MCF 10A (cell line): ENCODE measurements around the gene AAGAB. TPM values are rescaled to one million over a fixed set of nuclear protein-coding genes. Genes with fewer than 3 reads are reported as not detected.

Experiments used
- BruUV-seq: library from RNA; stranded (reverse); fragments of 400-500 nt; replicated peaks from 2 replicates; lab custom pipeline; 2021; lab: Mats Ljungman, UMichigan
- CTCF ChIA-PET: fragments of 300-600 bp; sonication (Branson Sonifier 250); formaldehyde crosslinking; extraction: SDS; loops from one replicate; lab custom pipeline; 2021; ENCODE audit warnings: antibody characterized with exemption, inconsistent platforms; lab: Yijun Ruan, JAX
- POLR2A ChIA-PET: fragments of 300-600, 350-650 bp; sonication (Branson Sonifier 250); formaldehyde crosslinking; extraction: SDS; loops from one replicate; lab custom pipeline; 2020; ENCODE audit warnings: antibody characterized with exemption, inconsistent platforms; lab: Yijun Ruan, JAX
- DNase-seq: peaks from one replicate; pipeline ENCODE4 v3.0.0-alpha.2; 2018; ENCODE audit not compliant: unreplicated experiment
- H3K27ac Mint-ChIP-seq: one replicate; pipeline ENCODE4 v1.8.0; 2022; ENCODE audit warnings: mild to moderate bottlenecking, low read depth, mixed read lengths; ENCODE audit not compliant: unreplicated experiment
- H3K27me3 Mint-ChIP-seq: one replicate; pipeline ENCODE4 v1.8.0; 2022; ENCODE audit warnings: mixed read lengths; ENCODE audit not compliant: insufficient read depth, unreplicated experiment
- H3K36me3 Mint-ChIP-seq: one replicate; pipeline ENCODE4 v1.8.0; 2022; ENCODE audit warnings: mild to moderate bottlenecking, moderate library complexity, mixed read lengths; ENCODE audit not compliant: insufficient read depth, unreplicated experiment
- H3K4me1 Mint-ChIP-seq: one replicate; pipeline ENCODE4 v1.8.0; 2022; ENCODE audit warnings: mixed read lengths; ENCODE audit not compliant: insufficient read depth, unreplicated experiment
- H3K4me3 Mint-ChIP-seq: one replicate; pipeline ENCODE4 v1.8.0; 2022; ENCODE audit warnings: mild to moderate bottlenecking, moderate library complexity, mixed read lengths; ENCODE audit not compliant: unreplicated experiment
- H3K9me3 Mint-ChIP-seq: one replicate; pipeline ENCODE4 v1.8.0; 2022; ENCODE audit warnings: mixed read lengths; ENCODE audit not compliant: unreplicated experiment
- intact Hi-C: fragments of 100-400 bp; cut with micrococcal nuclease; formaldehyde crosslinking; loops from 2 replicates; pipeline ENCODE4 v1.14.1; 2022
- total RNA-seq: library from RNA; stranded (reverse); gene quantifications from 2 replicates; pipeline ENCODE4 v1.2.3, GENCODE V29; 2022
- TF ChIP-seq, protein P1 (sequence below): fragments of 200-600 bp; IDR thresholded peaks from one replicate; pipeline ENCODE4 v1.8.0; 2022; ENCODE audit warnings: antibody characterized with exemption, mild to moderate bottlenecking; ENCODE audit not compliant: unreplicated experiment

Gene AAGAB
- total RNA-seq, 1 experiment from 2014 or later: 52.7 TPM

GRCh38 chr15:67281714-67282113 lies 27.3 kb upstream of the AAGAB start:
- intact Hi-C loops: no loop called here

DNA sequence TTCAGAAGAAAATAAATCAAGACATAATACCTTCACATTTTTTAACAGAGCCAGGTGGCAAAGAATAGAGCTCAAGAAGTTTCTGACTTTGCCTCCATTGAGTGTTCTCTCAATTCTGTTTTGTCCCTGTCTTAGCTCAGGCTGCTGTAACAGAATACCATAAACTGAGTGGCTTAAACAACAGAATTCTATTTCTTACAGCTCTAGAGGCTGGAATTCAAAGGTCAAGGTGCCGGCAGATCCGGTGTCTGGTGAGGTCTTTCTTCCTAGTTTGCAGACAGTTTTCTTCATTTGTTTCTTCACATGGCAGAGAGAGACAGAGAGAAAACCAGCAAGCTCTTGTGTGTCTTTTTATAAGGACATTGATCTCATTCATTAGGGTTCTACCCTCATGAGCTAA lies 25.8 kb upstream of the AAGAB start:
- BruUV-seq: no TSS peak
- Mint-ChIP-seq H3K36me3 (no peaks in the 10 kb centered on the region), H3K27me3 (no peaks in the 10 kb centered on the region), H3K4me3 (no peak overlapping the region), H3K9me3 (peaks cover 8% of the 10 kb centered on the region), H3K27ac (no peak overlapping the region), H3K4me1 (no peaks in the 10 kb centered on the region)
- ChIA-PET POLR2A (interaction anchor here (0.6 to 1.0 kb wide), 2 partner anchors 27 to 1077 kb away, joined by 3 to 4 read pairs; no protein-coding TSS in a partner anchor), CTCF (interaction anchor here (0.6 to 1.2 kb wide), 6 partner anchors 24 to 946 kb away, joined by 3 to 4 read pairs (median 3); no protein-coding TSS in a partner anchor)
- DNase-seq: no peak
- intact Hi-C loops: no loop called here
- TF ChIP-seq, protein P1, sequence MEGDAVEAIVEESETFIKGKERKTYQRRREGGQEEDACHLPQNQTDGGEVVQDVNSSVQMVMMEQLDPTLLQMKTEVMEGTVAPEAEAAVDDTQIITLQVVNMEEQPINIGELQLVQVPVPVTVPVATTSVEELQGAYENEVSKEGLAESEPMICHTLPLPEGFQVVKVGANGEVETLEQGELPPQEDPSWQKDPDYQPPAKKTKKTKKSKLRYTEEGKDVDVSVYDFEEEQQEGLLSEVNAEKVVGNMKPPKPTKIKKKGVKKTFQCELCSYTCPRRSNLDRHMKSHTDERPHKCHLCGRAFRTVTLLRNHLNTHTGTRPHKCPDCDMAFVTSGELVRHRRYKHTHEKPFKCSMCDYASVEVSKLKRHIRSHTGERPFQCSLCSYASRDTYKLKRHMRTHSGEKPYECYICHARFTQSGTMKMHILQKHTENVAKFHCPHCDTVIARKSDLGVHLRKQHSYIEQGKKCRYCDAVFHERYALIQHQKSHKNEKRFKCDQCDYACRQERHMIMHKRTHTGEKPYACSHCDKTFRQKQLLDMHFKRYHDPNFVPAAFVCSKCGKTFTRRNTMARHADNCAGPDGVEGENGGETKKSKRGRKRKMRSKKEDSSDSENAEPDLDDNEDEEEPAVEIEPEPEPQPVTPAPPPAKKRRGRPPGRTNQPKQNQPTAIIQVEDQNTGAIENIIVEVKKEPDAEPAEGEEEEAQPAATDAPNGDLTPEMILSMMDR: no peak

More at GRCh38 chr15:67281714-67282113, 27.3 kb upstream of the AAGAB start:
- CTCF ChIA-PET: no interaction called here
- Mint-ChIP-seq H3K36me3 (no peaks in the 10 kb centered on the region), H3K27ac (no peak overlapping the region), H3K9me3 (peaks cover 8% of the 10 kb centered on the region), H3K27me3 (no peaks in the 10 kb centered on the region), H3K4me3 (no peak overlapping the region), H3K4me1 (no peaks in the 10 kb centered on the region)
- TF ChIP-seq, protein P1: no peak
- no peak for DNase-seq
- no TSS peak for BruUV-seq
- POLR2A ChIA-PET: interaction anchor here (1.4 kb wide), 1 partner anchor 41 kb away, joined by 3 read pairs; no protein-coding TSS in a partner anchor

- no peaks in the 10 kb centered on the region for H3K4me1 Mint-ChIP-seq
- CTCF ChIA-PET: no interaction called here
- H3K27me3 Mint-ChIP-seq: no peaks in the 10 kb centered on the region
Observed at GRCh38 chr15:67276666-67277065, 22.2 kb upstream of the AAGAB start.

DNA sequence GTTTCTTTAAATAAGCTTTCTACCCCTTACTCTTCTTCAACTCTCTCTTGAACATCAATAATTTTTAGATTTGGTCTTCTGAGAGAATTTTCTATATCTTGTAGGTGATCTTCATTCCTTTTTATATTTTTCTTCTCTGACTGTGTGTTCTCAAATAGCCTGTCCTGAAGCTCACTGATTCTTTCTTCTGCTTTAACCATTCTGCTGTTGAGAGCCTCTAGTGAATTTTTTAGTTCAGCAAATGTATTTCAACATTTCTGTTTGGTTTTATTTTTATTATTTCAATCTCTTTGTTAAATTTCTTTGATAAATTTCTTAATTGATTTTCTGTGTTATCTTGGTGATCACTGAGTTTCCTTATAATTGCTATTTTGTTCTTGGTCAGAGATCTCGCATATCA lies 19.8 kb upstream of the AAGAB start:
- ChIA-PET CTCF (interaction anchor here (0.7 kb wide), 1 partner anchor 1032 kb away, joined by 3 read pairs; no protein-coding TSS in a partner anchor), POLR2A (no interaction called here)
- no peaks in the 10 kb centered on the region for H3K36me3 Mint-ChIP-seq
- H3K4me3 Mint-ChIP-seq: no peak overlapping the region
- no peak overlapping the region for H3K27ac Mint-ChIP-seq
- no TSS peak for BruUV-seq
- H3K4me1 Mint-ChIP-seq: no peaks in the 10 kb centered on the region
- DNase-seq: no peak
- TF ChIP-seq, protein P1: no peak
- no peaks in the 10 kb centered on the region for H3K27me3 Mint-ChIP-seq
- H3K9me3 Mint-ChIP-seq: no peaks in the 10 kb centered on the region
- intact Hi-C loops: no loop called here

More at GRCh38 chr15:67276666-67277065, 22.2 kb upstream of the AAGAB start:
- TF ChIP-seq, protein P1: no peak
- Mint-ChIP-seq H3K36me3 (no peaks in the 10 kb centered on the region), H3K4me3 (no peak overlapping the region), H3K27ac (no peak overlapping the region), H3K9me3 (no peaks in the 10 kb centered on the region)
- DNase-seq: no peak
- POLR2A ChIA-PET: no interaction called here
- intact Hi-C loops: no loop called here
- BruUV-seq: no TSS peak
